OCI-LY7 (cell line): Measurements from ENCODE around the gene AGRN. TPM values are rescaled to one million over a fixed set of nuclear protein-coding genes. Genes with fewer than 3 reads are reported as not detected.
A peak's percentile ranks its signal among the peaks of the same experiment; 100 is the strongest.
"Not testable (repeated sequence)": the region's sequence is repeated elsewhere in the genome, so short reads cannot be mapped to it uniquely, and the experiment has no call there.

ENCODE experiments used
- BruUV-seq: library from RNA; stranded (reverse); fragments of 400-500 nt; replicated peaks from 2 replicates; lab custom pipeline; 2021; lab: Mats Ljungman, UMichigan
- CTCF ChIA-PET: fragments of 300-600 bp; sonication (Branson Sonifier 250); formaldehyde crosslinking; loops from one replicate; lab custom pipeline; 2022; ENCODE audit warnings: antibody characterized with exemption; ENCODE audit not compliant: unreplicated experiment; lab: Charles Lee
- POLR2A ChIA-PET: fragments of 300-600 bp; sonication (Branson Sonifier 250); formaldehyde crosslinking; loops from one replicate; lab custom pipeline; 2022; ENCODE audit warnings: antibody characterized with exemption; lab: Charles Lee
- DNase-seq: peaks from one replicate; pipeline ENCODE4 v3.0.0-alpha.2; 2015; ENCODE audit warnings: low spot score
- H2AFZ ChIP-seq: fragments of 200-600 bp; sonication (generic), shearing (Covaris generic); 2 replicates; pipeline ENCODE4 v1.6.1; 2014; ENCODE audit warnings: mild to moderate bottlenecking, antibody characterized with exemption, low read length, moderate library complexity
- H3K27ac ChIP-seq: fragments of 200-600 bp; sonication (generic); 2 replicates; pipeline ENCODE4 v1.5.1; 2014; ENCODE audit warnings: mixed run types, low read depth, mild to moderate bottlenecking, moderate library complexity, low read length, inconsistent platforms; ENCODE audit not compliant: poor library complexity, severe bottlenecking
- H3K36me3 ChIP-seq: fragments of 200-600 bp; sonication (generic); 2 replicates; pipeline ENCODE4 v1.6.1; 2014; ENCODE audit warnings: mild to moderate bottlenecking, antibody characterized with exemption, low read length, moderate library complexity, mixed read lengths; ENCODE audit not compliant: insufficient read depth
- H3K4me1 ChIP-seq: fragments of 200-600 bp; sonication (generic); 2 replicates; pipeline ENCODE4 v1.5.1; 2014; ENCODE audit warnings: mild to moderate bottlenecking, low read length; ENCODE audit not compliant: insufficient read depth, poor library complexity, severe bottlenecking
- H3K4me2 ChIP-seq: fragments of 200-600 bp; sonication (generic); 2 replicates; pipeline ENCODE4 v1.6.1; 2014; ENCODE audit warnings: mild to moderate bottlenecking, low read length
- H3K4me3 ChIP-seq: fragments of 200-600 bp; sonication (generic); 2 replicates; pipeline ENCODE4 v1.5.1; 2014; ENCODE audit warnings: mild to moderate bottlenecking, low read depth, low read length; ENCODE audit not compliant: poor library complexity, severe bottlenecking
- H3K79me2 ChIP-seq: fragments of 200-600 bp; sonication (generic); 2 replicates; pipeline ENCODE4 v1.6.1; 2016; ENCODE audit warnings: low read depth, mild to moderate bottlenecking, low read length, moderate library complexity, mixed read lengths; ENCODE audit not compliant: insufficient read depth
- H3K9me2 ChIP-seq: fragments of 200-600 bp; sonication (generic); 2 replicates; pipeline ENCODE4 v1.6.1; 2016; ENCODE audit warnings: mild to moderate bottlenecking, low read length, mixed read lengths; ENCODE audit not compliant: insufficient read depth
- H3K9me3 ChIP-seq: fragments of 200-600 bp; sonication (generic); 2 replicates; pipeline ENCODE4 v1.6.1; 2014; ENCODE audit warnings: mild to moderate bottlenecking, mixed run types, low read length, mixed read lengths
- H4K20me1 ChIP-seq: fragments of 200-600 bp; sonication (generic); 2 replicates; pipeline ENCODE4 v1.6.1; 2014; ENCODE audit warnings: mild to moderate bottlenecking, antibody characterized with exemption, low read length, moderate library complexity, mixed read lengths; ENCODE audit not compliant: insufficient read depth
- EZH2phosphoT487 ChIP-seq: fragments of 200-600 bp; sonication (generic); IDR thresholded peaks from 2 replicates; pipeline ENCODE4 v1.6.1; 2018; ENCODE audit warnings: low read depth, borderline replicate concordance, mild to moderate bottlenecking, mixed run types, antibody characterized with exemption, low read length, moderate library complexity, mixed read lengths
- intact Hi-C: fragments of 100-400 bp; cut with micrococcal nuclease; formaldehyde crosslinking; loops from one replicate; pipeline ENCODE4 v1.10.0; 2022; ENCODE audit not compliant: unreplicated experiment
- total RNA-seq, 2 experiments: library from RNA; depleted of rRNA in 1 of 2; stranded (reverse); fragments of >200 nt in 1 of 2; shearing (Covaris generic) in 1 of 2; gene quantifications; 2 replicates each; pipeline ENCODE4 v1.2.3, GENCODE V29; 2014 to 2022
- TF ChIP-seq, protein P1 (sequence below): fragments of 200-600 bp; sonication (generic); conservative IDR thresholded peaks from 2 replicates; pipeline ENCODE4 v1.5.1; 2014; ENCODE audit warnings: mild to moderate bottlenecking, antibody characterized with exemption, low read length, moderate library complexity, mixed read lengths

The AGRN gene
- total RNA-seq, 2 experiments from 2014 or later = 2.7 to 9.1 TPM

DNA sequence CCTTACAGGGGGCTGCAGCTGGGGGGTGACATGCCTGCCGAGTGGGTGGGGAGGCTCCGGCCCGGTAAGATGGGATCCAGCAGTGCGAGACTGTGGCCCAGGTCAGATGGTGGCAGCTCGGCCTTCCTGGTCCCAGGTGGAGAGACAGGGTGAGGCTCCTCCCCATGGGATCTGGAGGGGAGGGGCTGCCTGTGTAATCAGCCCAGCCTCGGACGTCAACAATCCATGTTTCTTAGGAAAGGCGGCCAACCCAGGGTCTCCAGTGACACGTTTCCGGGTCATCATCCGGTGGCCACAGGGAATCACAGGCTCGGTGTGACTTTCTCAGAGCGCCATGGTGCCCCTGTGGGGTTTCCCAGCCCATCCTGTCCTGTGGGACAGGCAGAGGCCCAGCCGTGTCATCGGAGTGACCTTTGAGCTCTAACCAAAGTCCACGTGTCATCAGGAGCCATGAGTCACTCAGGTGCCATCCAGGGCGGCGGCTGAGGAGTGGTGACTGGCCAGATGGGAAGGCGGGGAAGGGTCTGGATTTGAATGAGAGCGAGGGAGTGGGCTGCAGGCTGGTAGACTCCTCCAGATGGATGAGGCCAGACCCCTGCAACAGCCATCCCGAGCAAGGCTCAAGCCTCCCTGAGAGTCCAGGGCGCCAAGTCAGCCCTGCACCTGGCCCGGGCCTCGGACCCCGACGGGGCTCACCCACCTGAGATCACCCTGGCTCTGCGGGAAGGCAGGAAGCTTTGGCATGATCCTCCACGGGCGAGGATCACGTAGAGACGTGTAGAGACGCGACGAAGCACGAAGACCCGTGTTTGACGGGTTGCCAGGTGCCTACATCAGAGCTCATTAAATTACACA is 13.4 kb upstream of the AGRN start:
- intact Hi-C loops = no loop called here
- Histone ChIP-seq H3K4me1 (no peaks in the 10 kb centered on the region), H3K27ac (no peak overlapping the region), H3K4me3 (no peak overlapping the region), H3K9me3 (0 out of 2 replicates have a peak, but pooled peaks cover 2% of the 10 kb centered on the region), H3K4me2 (no peak overlapping the region), H3K9me2 (no peaks in the 10 kb centered on the region), H2AFZ (no peak overlapping the region), H3K36me3 (no peaks in the 10 kb centered on the region), H4K20me1 (no peaks in the 10 kb centered on the region), H3K79me2 (no peaks in the 10 kb centered on the region)
- no peak for DNase-seq
- TF ChIP-seq, protein P1, sequence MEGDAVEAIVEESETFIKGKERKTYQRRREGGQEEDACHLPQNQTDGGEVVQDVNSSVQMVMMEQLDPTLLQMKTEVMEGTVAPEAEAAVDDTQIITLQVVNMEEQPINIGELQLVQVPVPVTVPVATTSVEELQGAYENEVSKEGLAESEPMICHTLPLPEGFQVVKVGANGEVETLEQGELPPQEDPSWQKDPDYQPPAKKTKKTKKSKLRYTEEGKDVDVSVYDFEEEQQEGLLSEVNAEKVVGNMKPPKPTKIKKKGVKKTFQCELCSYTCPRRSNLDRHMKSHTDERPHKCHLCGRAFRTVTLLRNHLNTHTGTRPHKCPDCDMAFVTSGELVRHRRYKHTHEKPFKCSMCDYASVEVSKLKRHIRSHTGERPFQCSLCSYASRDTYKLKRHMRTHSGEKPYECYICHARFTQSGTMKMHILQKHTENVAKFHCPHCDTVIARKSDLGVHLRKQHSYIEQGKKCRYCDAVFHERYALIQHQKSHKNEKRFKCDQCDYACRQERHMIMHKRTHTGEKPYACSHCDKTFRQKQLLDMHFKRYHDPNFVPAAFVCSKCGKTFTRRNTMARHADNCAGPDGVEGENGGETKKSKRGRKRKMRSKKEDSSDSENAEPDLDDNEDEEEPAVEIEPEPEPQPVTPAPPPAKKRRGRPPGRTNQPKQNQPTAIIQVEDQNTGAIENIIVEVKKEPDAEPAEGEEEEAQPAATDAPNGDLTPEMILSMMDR = no peak
- no peak for TF ChIP-seq EZH2phosphoT487
- ChIA-PET CTCF (no interaction called here), POLR2A (no interaction called here)
- BruUV-seq = no TSS peak

DNA sequence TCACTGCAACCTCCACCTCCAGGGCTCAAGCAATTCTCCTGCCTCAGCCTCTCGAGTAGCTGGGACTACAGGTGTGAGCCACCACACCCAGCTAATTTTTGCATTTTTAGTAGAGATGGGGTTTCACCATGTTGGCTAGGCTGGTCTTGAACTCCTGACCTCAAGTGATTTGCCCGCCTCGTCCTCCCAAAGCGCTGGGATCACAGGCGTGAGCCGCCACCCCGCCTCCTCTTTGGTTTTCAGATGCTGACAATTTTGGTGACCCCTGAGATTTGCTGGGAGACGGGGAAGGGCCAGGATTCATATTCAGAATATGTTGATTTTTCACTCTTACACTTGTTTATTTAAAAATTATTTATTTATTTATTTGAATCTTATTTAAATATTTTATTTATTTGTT is 9.8 kb upstream of the AGRN start:
- CTCF ChIA-PET, H3K36me3 ChIP-seq, H3K79me2 ChIP-seq, H4K20me1 ChIP-seq, H3K9me3 ChIP-seq, DNase-seq, H2AFZ ChIP-seq, H3K27ac ChIP-seq, POLR2A ChIA-PET, intact Hi-C loops, H3K9me2 ChIP-seq, BruUV-seq, H3K4me2 ChIP-seq, H3K4me3 ChIP-seq: not testable (repeated sequence)
- H3K4me1 ChIP-seq = peaks cover 18% of the 10 kb centered on the region

DNA sequence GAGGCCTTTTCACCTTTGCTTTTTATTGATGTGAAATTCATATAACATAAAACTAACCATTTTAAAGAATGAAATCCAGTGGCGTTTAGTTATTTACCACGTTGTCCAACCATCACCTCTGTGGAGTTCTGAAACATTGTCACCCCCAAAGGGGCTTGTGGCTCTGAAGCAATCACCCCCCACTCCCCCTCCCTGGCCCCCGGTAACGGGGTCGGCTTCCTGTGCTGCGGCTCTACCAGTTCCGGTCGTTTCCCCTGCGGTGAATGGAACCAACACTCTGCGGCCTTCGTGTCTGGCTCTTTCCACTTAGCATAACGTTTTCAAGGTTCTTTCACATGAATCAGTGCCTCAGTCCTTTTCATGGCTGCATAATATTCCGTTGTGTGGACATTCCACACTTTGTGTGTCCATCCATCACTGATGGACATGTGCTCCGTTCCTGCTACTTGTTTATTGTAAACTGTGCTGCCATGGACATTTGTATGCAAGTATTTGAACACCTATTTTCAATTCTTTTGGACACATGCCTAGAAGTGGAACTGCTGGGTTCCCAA is 8.4 kb upstream of the AGRN start:
- H3K9me2 ChIP-seq = no peaks in the 10 kb centered on the region
- POLR2A ChIA-PET = no interaction called here
- H2AFZ ChIP-seq = no peak overlapping the region
- 0 out of 2 replicates have a peak, but pooled peaks cover 3% of the 10 kb centered on the region for H3K9me3 ChIP-seq
- no peak overlapping the region for H3K4me3 ChIP-seq
- TF ChIP-seq EZH2phosphoT487 = no peak
- TF ChIP-seq, protein P1 = no peak
- no peaks in the 10 kb centered on the region for H4K20me1 ChIP-seq
- no peak for DNase-seq
- H3K27ac ChIP-seq = no peak overlapping the region
- H3K36me3 ChIP-seq = no peaks in the 10 kb centered on the region
- no TSS peak for BruUV-seq
- H3K79me2 ChIP-seq = no peaks in the 10 kb centered on the region
- CTCF ChIA-PET = no interaction called here
- intact Hi-C loops = no loop called here
- no peak overlapping the region for H3K4me2 ChIP-seq
- H3K4me1 ChIP-seq = peaks cover 22% of the 10 kb centered on the region

DNA sequence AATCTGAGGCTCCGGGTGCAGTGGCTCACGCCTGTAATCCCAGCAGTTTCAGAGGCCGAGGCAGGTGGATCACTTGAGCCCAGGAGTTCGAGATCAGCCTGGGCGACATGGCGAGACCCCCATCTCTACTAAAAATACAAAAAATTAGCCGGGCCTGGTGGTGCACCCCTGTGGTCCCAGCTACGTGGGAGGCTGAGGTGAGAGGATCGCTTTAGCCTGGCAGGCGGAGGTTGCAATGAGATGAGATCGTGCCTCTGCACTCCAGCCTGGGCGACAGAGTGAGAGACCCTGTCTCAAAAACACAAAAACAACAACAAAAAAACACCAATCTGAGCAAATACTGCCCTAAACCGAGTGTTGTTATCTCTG is 7.2 kb upstream of the AGRN start:
- H3K4me1 ChIP-seq = peaks cover 22% of the 10 kb centered on the region
- H3K4me2 ChIP-seq = peak overlapping the region; percentile 85
- intact Hi-C loops, H3K79me2 ChIP-seq, H4K20me1 ChIP-seq, H3K9me3 ChIP-seq, DNase-seq, H3K9me2 ChIP-seq, POLR2A ChIA-PET, H3K36me3 ChIP-seq: not testable (repeated sequence)
- peak overlapping the region; percentile 63 for H3K27ac ChIP-seq
- CTCF ChIA-PET = interaction anchor here (1.4 kb wide), 1 partner anchor 51 kb away, joined by 4 read pairs; no protein-coding TSS in a partner anchor
- BruUV-seq = TSS peak; percentile 87
- H2AFZ ChIP-seq = peak overlapping the region; percentile 98
- H3K4me3 ChIP-seq = peak overlapping the region; percentile 75
